IPS-NIHi7 (cell line): ENCODE measurements around the gene FAM131B.
A peak's percentile ranks its signal among the peaks of the same experiment; 100 is the strongest.

ENCODE experiments used
- DNase-seq: peaks from one replicate; pipeline ENCODE4 v3.0.0; 2012; ENCODE audit warnings: mixed read lengths; ENCODE audit errors: extremely low spot score

FAM131B gene

DNA sequence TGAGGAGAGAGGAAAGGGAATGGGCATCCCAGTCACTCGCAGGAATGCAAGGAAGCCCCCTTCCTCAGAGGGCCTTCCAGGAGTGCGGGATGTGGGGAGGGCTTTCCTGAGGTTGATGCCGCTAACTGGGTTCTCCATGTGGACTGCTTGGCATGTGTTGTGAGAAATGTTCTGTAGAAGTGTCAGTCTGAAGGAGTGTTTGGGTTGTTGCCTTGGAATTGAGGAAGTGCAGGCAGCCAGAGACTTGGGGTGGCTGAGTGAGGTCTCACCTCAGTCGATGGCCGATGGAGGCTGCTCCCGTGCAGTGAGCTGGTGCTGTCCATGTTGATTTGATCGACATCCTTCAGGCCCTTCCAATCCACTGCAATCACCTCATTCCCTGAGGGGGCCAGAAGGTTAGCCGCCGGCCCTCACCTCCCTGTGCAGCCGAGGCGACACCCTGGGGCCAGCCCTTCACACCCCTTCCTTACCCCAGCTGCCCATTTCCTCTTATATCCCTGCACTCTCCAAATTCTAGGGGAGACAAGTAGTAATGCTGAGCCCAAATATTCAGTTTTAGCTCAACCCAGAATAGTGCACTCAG is 2.7 kb downstream of the FAM131B start:
- no peak for DNase-seq

DNA sequence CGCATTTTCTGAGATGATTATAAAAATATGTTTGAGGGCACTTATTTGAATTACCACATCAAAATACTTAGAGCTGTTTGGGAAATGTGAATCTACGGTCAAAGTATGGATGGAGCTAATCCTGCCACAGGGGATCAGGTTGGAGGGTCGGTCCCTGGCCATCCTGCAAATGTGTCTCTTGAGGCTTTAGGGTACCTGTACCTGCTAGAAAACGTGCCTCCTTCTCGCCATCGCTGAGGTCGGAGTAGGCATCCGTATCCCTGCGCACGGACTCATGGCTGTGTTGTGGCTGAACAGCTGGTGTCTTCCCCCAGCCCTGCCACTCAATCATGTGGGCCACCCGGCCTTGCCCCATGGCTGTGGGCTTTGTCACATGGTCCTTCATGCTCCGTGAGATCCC is 3.9 kb downstream of the FAM131B start:
- DNase-seq: no peak

DNA sequence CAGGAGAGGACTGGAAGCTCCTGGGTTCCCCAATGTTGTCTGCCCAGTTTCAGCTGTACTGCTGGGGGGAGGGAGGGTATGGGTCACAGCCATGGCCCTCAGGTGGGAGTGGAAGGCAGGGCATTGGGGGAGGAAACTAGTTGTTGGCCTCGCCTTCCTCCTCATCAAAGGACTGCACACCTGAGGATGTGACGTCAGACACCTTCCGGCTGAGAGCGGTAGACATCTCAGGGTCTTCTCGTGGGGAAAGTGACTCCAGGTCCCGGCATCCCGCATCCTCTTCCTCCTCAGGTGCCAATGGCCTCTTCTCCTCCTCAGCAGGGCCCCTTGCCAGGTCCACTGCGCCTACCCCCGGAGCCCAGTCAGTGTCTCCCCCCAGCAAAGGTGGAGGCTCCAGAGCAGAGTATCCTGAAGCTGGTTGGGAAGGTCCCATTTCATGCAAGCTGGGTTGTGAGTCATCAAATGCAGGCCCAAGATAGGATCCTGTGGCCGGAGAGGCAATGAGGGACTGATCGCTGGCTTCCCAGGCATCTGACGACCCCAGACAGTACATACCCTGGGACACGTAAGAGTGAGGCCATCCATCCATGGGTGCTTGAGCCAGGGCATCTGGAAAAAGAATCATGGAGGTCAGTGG is 6.0 kb downstream of the FAM131B start:
- DNase-seq: no peak

DNA sequence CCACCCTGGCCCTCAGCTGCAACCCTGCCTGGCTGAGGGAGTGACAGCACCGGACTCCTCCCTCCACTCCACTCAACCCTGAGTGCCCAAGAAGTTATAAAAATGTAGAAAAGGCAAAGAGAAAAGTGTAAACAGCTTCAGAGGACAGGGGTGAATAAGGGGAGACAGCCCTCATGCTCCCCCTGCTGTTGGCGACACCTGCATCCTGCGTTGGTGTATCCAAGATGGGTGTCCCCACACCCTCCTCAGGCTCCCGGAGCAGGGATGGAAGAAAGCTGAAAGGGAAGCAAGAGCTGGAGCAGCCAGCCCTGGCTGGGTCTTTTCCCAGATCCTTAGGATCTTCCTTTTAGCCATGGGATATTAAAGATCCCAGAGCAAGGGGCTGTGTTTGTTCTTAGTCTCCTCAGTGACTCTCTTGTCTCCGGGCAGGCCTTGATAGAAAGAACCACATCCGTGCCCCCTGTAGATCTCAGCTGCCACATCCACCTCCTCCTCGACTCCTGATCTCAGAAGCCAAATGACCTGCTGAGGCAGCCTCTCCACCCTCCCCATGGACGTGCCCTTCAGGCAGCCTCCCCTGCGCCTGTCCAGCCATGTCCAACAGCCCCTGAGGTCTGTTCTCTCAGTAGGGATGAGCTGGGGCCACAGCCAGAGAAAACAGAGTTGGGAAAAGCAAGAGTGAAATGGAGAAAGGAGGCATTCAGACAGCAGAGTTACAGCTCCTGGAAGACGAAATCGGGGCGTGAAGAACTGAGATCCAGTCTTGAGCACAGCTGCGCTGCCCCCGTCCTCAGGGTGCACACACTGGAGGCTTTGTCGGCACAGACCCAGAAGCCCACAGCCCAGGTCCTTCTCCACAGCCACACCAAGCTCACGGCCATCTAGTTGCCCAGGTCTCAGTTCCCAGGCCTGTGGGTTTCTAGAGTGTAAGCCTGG is 6.8 kb downstream of the FAM131B start:
- DNase-seq: peak; percentile 41

DNA sequence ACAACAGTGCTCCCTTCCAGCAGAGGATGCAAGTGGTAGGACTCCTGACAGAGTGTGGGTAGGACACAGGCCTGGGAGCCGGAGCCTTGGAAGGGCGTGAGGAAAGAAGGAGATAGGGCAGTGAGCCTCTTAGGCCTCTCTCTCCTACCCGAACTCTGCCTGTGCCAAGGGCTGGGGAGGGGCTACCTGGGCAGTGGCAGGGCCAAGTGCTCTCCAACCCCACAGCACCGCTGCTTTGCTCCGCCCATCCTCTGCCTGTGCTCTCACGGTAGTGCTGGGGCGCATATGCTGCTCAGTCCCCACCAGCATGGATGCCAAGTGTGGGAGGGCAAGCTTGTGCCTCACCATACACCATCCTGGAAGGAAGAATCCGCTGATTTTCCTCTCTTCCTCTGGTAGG is 7.5 kb downstream of the FAM131B start:
- no peak for DNase-seq

DNA sequence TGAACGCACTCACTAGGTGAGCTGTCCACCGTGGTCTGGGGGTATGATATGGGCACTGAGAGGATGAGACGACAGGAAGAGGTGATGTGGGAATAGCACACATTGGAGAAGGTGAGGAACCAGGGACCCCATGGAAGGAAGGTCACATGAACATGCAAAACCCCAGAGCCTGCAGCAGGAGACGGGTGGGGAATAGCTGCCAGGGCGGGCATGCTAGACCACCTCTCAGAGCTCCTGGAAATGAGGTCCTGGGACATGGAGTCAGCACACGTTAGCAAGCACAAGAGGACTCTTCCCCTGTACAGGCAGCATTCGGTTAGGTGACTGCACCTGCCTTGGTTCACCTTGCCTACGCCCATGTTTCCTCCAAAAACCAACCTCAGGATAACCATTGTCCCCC is 8.1 kb downstream of the FAM131B start:
- DNase-seq: no peak

DNA sequence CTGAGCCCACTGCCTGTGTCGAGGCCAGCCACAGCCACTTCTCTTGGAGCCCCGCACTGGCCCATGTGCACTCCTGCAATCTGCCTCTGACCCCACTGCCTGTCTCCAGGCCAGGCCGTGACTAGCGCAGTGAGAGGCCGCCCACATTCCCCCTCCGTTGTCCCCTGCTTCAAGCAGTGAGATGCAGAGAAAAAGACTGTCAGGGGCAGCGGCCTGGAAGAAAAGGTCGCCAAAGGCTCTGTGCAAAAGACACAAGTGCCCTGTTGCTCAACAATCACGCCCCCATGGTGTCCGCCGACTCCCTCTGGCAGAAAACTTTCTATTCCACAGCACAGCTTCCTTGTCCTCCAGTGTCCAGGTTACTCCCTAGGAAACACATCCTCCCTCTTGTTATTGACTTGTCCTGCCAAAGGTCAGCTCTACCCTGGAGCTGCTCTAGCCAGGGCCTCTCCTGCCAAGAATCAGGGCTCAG is 9.9 kb downstream of the FAM131B start:
- DNase-seq: no peak

DNA sequence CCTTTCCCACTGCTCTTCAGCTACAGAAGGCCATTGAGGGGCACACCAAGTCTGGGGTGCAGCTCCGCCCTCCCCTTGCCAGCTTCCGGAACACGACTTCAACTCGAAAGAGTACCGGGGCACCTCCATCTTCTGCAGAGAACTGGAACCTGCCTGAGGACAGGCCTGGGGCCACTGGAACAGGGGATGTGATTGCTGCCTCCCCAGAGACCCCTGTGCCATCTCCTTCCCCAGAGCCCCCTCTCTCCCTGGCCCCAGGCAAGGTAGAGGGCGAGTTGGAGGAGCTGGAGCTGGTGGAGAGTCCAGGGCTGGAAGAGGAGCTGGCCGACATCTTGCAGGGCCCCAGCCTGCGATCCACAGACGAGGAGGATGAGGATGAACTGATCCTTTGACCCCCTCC is 10.9 kb downstream of the FAM131B start:
- no peak for DNase-seq

DNA sequence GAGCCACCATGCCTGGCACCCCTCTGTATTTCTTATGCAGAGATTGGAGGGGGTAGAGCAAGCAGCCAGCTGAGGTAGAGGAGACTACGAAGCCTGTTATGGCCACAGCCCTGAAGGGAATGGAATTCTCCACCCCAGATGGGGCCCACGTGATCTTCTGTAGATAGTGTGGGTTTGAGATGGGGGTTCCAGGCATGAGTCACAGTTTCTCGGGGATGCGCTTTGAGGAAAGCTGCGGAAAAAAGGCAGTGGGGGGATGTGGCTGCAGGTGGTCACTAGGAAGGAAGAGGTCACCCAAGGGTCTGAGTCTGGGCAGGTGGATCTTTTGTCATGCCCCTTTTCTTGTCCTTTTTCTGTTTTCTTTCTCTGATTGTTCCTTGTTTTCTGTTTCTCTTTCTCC is 11.5 kb downstream of the FAM131B start:
- no peak for DNase-seq

DNA sequence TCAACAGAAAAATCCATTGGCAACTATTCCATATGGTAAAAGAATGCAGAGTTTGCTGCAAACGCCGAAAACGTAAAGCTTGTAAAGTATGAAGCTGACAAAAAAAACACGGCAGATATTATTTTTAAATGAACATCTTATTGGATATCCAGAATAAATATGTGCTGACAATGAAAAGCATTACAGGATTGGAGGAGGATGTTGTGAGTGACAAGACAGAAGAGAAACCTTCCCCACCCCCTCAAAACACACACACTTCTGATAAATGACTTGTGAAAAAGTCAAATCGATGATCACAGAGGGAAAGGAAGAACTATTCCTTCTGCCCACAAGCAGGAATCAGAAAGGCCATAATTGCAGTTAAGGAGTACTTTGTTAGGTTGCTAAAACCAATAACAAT is 14.6 kb downstream of the FAM131B start:
- no peak for DNase-seq

DNA sequence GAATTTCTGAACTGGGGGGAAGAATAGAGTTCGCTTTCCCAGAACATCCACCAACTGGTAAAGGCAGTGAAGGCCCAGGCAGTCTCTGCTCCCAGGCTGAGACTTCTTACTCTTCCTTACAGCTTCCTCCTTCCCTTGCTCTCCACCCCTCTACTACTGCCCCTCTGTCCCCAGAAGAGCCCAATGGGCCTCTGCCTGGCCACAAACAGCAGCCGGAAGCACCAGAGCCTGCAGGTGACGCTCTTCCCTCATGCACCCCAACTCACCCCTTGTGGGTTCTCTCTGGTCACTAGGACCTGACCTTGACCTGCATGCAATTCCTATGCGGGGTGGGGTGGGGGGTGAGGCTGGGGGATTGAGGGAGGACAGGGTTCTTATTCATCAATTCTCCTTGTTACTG is 16.5 kb downstream of the FAM131B start:
- DNase-seq: peak; percentile 35

DNA sequence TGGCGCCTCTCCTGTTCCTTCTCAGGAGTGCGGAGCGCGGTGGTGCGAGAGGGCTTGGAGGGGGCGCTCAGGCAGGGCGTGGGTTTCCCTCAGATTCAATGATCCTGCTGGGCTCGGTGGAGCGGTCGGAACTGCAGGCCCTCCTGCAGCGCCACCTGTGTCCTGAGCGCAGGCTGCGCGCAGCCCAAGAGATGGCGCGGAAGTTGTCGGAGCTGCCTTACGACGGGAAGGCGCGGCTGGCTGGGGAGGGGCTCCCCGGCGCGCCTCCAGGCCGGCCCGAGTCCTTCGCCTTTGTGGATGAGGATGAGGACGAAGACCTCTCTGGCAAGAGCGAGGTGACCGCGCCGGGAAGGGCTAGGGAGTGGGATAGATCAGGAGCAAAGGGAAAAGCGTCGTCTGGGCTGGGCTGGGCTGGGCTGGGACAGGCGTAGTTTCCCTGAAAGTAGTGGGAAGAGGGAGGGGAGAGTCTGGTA is 17.0 kb downstream of the FAM131B start:
- DNase-seq: peak; percentile 90

DNA sequence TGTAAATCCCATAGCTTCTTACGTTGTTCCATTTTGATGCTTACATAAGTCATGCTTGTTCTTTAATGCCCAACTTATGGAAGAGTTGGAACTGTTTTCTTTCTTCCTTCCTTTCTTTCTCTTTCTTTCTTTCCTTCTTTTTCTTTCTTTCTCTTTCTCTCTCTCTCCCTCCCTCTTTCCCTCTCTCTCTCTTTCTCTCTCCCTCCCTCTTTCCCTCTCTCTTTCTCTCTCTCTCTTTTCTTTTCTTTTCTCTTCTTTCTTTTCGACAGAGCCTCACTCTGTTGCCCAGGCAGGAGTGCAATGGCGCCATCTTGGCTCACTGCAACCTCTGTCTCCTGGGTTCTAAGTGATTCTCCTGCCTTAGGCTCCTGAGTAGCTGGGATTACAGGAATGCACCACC is 18.9 kb downstream of the FAM131B start:
- DNase-seq: no peak

DNA sequence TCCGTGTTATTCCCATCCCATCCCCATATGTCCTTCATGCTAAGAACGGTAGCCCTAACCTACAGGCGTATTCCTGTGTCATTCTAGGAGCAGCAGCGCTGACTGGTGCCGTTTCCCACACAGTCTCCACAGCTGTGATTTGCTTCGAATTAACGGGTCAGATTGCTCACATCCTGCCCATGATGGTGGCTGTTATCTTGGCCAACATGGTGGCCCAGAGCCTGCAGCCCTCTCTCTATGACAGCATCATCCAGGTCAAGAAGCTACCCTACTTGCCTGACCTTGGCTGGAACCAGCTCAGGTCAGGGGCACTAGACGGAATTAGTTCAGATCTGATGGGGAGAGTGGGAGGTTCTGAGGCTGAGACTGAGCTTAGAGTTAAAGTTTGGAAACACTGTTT is 20.7 kb downstream of the FAM131B start:
- no peak for DNase-seq

DNA sequence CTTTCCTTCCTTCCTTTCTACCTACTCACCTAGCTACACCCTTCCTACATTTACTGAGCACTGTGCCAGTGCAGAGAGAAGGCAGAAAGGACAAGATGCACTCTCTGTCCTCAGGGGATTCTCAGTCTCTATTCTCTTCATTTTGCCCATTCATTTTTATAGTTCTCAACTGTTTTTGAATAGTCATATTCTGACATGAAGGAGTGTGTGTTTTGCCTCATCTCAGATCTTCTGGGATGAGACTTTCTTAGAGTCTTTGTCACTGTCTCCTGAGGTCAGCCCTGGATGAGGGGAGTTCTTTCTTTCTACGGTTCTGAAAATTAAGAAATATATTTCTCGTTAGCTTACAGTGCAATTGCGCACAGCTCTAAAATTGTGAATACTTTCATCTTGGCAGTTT is 25.3 kb downstream of the FAM131B start:
- no peak for DNase-seq

DNA sequence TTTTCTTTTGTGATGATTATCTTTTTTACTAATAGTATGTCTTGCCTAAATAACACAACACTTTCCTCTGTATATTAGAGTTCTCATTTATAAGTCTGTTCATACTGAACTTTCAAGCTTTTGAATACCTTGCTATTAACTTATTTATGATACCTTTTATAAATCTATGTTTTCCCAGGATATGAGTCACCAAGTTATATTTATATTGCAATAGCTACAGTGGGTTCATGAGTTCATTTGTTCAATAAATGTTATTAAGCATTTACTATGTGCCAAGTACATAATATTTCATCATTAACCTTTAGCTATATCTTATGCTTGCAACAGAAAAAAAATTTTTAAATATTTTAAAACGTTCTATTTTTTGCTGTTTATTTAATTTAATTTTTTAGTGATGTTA is 28.3 kb downstream of the FAM131B start:
- no peak for DNase-seq

DNA sequence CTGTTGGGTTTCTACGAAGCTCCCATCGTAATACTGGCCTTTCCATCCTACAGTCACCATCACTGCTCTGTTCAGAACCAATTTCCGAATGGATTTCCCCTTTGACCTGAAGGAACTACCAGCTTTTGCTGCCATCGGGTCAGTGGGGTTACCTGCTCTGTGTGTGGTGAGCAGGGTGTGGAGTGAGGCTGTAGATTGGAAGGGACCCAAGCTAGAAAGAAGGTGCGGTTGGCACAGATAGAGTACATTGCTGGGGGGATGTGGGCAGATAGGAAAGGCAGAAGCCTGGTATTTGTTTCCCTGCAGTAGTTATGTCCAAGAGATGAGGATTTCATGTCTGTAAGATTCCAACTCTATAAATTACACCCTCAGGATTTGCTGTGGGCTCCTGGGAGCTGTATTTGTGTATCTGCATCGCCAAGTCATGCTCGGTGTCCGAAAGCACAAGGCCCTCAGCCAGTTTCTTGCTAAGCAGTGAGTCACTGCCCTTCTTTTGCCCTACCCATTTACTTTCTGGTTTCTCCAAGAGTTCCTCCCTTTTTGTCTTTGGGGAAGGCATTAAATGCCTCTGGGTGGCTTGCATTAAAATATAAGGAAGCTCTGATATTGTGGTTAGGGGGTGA is 31.2 kb downstream of the FAM131B start:
- DNase-seq: no peak

DNA sequence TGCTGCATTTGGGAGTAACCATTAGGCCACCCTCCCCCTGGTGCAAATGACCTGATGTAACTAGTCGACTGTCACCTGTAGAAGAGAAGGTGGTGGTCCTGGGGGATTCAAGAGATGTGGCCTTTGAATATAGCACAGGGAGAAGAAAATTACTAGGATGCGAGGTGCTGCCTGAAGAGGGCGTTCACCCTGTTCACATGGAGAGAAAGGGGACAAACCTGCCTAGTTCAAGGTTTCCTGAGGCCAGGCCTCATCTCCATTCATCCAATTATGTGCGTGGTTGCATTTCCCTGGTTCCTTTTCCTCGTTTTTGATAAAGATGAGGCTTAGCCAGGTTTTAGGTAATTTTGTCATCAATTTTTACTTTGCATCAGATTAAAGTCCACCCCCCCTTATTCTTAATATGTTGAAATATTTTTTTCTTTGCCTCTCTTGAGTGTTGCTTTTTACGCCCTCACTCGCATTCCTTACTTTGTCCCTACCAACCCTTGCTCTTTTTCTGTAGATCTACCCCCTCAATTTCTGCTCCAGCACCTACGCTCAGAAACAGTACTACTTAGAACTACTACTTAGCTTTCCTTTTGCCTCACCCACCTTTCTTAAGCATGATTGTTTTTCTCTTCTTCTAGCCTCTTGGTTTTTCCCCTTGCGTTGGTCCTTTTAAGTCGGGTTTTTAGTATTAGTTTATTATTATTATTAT is 32.9 kb downstream of the FAM131B start:
- peak; percentile 35 for DNase-seq

DNA sequence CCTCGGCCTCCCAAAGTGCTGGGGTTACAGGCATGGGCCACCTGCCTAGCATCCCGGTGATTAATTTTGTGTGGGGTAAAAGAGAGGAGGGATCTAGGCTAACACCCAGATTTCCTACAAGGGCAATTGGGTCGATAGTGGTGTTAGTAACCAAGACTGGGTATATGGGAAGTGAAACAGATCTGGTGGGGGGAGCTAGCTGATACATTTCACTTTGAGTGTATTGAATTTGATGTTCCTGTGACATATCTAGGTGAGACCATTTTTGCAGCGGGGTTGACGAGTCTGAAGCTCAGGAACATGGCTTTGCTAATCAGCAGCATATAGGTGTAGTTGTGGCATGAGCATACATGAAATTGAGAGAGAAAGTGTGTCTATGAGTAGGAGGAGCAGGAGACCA is 34.6 kb downstream of the FAM131B start:
- no peak for DNase-seq

DNA sequence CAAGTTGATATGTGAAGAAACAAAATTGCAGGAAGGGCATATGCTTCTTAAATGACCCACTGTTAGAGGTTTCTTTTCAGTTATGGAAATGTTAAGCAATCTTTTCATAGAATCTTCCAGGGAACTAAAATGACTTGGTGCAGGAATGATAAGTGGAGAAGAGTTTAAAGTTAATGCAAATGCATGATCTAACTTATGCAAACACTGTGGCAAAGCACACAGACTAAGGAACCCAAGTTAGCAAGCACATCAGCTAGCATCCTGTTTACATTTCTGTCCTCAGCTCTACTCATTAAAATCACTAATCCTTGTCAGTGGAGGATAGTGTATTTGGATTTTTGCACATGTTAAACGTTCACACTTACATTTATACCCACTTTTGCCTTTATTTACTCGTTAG is 37.3 kb downstream of the FAM131B start:
- no peak for DNase-seq

DNA sequence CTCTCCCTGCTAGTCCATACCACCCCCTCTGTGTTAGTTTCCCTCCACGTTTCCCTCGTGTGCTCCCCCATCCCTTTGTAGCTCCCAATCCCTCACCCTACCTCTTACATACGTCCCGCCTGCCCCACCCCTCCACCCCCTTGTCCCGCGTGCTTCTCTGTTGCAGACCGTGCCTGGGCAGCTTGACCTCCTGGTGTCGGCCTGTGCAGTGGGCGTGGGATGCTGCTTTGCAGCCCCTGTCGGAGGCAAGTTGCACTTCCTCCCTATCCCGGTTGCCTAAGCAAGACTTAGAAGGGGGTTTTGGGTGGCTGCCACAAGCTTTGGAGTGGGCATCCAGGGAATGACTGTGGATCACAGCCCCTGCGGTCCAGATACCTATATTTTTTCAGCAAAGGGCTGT is 38.9 kb downstream of the FAM131B start:
- DNase-seq: no peak
